Activated CD4-positive, alpha-beta T cell treated with anti-CD3 and anti-CD28 coated beads, Interleukin-10, Interleukin-2, amounts not matched to agents 100 ng/mL and 50 ng/mL, durations not matched to agents 16 hours and 8 hours (primary cell): ENCODE measurements around the gene TCF25.

ENCODE experiments used
- DNase-seq: peaks from one replicate; pipeline ENCODE4 v3.0.0-alpha.2; 2020

Gene TCF25

GRCh38 chr16:89949756-89950155, 76.4 kb downstream of the TCF25 start:
- no peak for DNase-seq

- DNase-seq: no peak
These were observed 78.1 kb downstream of the TCF25 start for GRCh38 chr16:89951509-89951908.

GRCh38 chr16:89952049-89952448, 78.7 kb downstream of the TCF25 start:
- DNase-seq: no peak

GRCh38 chr16:89952551-89952950, 79.2 kb downstream of the TCF25 start:
- DNase-seq: no peak

GRCh38 chr16:89953671-89954406, 80.4 kb downstream of the TCF25 start:
- no peak for DNase-seq

- no peak for DNase-seq
These were observed 81.1 kb downstream of the TCF25 start for GRCh38 chr16:89954462-89954861.

- DNase-seq: no peak
These were observed 81.8 kb downstream of the TCF25 start for GRCh38 chr16:89955001-89955685.

GRCh38 chr16:89956505-89957215, 83.3 kb downstream of the TCF25 start:
- DNase-seq: no peak

- no peak for DNase-seq
These were observed 83.9 kb downstream of the TCF25 start for GRCh38 chr16:89957216-89957785.

GRCh38 chr16:89958068-89958467, 84.7 kb downstream of the TCF25 start:
- DNase-seq: no peak

- no peak for DNase-seq
These were observed 85.2 kb downstream of the TCF25 start for GRCh38 chr16:89958596-89958995.

GRCh38 chr16:89960966-89961365, 87.6 kb downstream of the TCF25 start:
- DNase-seq: no peak
